GM21360 (cell line): Measurements from ENCODE around the gene CCDC138.

Experiments
- ATAC-seq: cut with Tn5 transposase; IDR thresholded peaks from one replicate; pipeline ENCODE4 v1.9.1; 2021; ENCODE audit warnings: mild to moderate bottlenecking, moderate library complexity; ENCODE audit not compliant: unreplicated experiment

Gene CCDC138

DNA sequence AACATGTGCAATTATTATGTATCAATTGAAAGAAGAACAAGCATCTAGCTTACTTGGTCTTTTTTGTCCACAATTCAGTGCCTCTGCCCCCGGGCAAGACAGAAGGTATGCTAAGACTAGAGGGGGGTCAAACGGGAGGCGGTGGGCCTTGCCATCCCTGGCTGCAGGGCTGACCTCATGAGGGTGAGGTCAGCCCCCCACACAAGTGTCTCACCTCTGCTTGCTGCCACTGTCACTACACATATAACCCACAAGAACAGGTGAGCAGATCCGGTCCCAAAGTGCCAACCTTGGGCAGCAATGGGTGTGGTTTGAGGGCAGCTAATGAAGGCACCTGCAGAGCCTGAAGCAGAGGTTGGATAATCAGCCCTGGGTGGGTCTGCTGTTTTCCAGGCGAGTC, 131.0 kb downstream of the CCDC138 start:
- ATAC-seq: no peak

DNA sequence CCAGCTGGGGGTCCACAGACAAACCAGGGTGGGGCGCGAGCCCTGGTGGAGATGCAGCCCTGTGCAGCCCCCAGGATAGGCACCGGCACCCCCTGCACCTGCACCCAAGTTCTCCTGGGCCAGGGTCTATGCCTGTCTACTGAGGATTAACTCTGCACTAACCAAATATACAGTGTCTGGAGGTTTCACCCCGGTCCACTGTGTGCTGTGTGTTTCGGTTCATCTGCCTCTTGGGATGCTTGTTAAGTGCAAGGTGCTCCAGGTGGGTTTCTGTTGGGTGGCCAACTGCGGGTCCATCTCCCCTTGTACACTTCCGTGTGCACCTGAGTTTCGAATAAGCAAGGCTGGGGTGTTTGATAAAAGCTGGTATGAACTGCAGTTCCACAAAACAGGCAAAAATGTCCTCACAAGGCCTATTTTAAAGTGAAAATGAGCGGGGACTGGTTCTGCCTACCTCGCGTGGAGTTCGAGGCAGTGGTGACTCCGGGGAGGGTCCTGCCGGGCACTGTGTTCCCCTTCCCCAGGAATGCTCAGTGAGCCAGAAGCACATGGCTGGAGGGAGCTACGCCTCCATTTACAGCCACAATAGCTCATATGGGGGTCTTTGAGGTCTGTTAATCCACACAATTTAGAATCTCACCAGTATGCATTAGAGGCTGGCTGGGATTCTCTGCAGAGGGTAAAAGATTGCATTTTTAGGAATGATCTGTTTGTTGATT, 131.7 kb downstream of the CCDC138 start:
- no peak for ATAC-seq

DNA sequence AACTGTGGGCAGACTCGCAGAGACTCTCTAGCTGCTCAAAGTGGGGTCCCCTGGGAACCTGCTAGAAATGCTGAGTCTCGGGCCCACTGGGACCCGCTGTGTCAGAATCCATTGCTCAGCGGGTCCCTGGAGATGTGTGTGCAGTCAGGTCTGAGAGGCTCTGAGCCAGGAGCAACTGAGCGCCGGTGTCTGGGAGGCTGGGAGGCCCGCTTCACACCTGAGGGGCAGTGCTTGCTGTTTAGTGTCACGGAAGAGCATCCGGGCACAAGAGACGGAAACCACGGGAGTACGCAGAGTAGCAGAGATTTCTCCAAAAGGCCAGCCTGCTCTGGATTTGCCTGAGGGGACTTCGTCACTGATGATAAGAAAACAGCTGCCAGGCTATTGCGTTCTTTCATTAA, 132.4 kb downstream of the CCDC138 start:
- no peak for ATAC-seq

DNA sequence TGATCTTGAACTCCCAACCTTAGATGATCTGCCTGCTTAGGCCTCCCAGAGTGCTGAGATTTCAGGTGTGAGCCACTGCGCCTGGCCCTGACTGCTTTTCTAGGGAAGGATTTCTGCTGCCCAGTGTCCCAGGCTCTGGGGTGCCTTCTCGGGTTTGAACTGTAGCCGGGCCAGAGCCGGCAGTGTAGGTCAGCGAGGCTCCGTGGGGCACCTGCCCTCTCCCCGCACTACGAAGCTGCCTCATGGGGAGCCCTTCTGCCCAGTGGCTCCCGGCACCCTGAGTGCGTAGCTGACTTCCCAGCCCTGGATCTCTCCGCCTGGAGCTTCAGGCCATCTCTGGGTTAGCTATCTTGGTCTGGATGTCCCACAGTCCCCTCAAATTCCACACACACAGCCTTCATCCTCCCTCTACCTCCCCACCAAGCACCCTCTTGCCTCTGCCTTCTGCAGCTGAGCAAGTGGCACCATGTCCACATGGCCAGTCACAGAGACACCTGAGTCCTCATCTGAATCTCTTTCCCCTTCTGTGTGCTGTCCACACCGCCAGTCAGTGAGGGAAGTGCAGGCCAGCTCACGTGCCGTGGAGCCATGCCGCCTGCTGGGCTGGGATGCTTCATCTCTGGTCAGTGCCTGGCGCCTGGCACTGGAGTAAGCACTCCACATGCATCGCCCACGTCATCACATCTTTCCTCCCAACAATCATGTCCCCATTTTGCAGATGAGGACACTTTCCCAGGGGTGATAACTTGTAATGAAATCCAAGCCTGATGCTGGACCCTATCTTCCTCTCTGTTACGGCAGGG, 133.2 kb downstream of the CCDC138 start:
- no peak for ATAC-seq

DNA sequence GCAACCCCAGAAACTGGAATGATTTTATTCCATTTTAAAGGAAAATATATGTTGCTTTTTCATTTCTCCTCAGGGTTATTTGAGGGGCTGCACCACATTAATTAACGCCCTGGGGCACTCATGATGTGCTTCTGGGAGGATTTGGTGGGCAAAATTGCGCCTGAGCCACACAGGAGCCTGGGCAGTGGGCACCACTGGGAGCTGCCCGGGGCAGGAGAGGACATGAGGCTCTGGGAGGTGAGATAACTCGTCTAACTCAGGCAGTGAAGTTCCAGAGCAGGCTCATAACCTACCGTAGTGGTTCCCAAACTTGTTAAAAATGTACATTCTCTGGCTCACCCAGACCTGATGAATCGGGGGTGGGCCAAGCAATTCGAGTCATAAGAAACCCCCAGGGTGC, 134.1 kb downstream of the CCDC138 start:
- ATAC-seq: no peak

DNA sequence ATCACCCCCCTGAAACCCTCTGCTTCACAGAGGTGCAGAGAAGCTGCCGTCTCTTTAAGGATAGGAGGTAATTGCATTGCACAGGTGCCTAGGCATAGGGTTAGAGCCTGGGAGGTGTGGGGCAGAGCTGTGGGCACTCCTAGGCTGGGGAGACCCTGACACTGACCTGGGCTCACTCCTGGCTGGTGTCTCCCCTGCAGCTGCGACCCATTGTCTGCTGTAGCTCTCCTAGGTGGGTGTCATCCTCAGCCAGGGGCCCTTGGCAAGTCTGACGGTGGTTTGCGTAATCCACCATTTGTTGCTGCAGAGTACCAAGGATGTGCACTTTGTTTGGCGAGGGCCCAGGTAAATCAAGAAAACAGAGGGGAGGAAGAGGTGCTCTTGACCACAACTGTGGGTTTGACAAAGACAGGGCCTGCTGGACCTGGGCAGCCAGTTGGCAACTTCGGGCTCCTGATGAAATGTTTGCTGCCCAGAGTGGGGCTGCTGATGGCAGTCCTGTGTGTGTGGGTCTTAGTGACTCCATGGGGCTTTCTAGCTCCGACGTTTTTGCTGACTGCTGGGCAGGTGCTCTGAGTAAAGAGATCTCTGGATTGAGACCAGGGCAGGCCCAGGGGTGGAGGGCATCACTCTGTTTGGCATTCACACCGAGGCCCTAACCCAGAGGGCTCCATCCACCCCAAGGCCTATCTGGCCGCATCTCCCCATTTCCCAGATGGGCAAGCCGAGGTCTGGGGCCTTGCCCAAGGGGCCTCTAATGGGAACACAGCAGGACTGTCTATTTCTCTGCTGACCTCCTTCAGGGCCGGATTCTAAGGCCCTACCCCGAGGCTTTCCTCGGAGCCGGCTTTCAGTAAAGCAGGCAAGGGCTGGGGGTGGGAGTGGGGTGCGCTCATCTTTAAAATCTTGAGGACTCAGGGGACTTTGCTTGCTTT, 134.8 kb downstream of the CCDC138 start:
- no peak for ATAC-seq

DNA sequence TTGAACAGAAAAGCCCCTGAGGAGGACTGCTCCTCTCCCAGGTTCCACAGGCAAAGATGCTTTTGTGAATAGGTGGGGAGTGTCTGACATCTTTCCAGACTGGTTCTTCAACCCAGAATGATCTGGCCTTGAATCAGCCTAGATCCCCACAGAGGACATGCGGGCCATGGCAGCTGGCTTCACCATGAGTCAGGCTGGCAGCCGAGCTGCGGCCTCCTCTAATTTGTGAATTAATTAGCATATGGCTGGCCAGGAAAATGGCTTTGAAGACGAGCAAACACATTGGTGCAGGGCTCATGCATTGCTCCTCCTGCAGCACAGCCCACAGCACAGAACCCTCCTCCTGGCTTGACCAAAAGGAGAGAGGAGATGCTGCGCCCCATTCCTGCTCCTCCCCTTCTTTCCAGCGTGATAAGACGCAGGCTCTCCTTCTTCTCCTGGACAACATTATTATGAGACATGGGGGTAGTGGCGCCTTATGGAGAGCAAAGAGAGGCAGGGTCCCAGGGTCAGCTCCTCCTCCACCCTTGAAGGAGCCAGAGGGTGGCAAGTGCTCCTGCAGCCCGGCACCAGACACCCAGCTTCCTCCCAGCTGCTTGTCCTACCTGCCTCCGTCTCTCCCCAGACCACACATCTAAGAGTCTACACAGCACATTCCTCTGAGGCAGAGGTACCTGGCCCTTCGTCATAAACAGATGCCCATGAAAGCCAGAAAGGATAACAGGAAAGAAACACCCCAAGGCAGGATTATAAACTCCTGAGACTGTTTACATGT, 135.8 kb downstream of the CCDC138 start:
- ATAC-seq: no peak

DNA sequence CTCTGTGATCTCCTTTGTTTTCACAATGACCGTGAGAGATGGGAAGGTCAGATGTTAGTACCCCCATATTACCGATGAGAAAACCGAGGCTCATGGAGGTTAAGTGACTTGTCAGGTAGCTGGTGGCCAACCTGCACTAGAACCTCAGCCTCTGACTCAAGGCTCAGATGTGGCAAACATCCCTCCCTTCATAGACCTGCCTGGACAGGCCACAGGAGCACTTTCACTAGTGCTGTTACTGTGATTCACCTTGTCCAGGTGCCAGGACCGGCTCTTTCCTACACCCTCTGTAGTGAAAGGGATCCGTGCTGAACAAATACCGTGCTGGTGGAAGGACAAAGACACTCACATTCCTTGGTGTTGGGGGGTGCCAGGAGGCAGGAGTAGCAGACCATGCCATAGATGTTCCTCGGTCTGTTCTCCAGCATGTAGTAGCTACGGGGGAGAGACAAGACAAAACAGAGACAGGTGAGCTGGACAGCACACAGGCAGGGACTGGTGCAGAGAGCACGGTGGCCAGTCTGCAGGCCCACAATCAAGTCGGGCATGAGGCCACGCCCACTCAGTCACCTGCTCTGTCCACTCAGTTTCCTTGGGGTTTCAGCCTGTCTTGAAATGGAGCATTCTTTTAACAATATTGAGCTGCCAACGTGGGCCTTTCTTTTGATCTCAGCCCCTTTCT, 136.6 kb downstream of the CCDC138 start:
- no peak for ATAC-seq

DNA sequence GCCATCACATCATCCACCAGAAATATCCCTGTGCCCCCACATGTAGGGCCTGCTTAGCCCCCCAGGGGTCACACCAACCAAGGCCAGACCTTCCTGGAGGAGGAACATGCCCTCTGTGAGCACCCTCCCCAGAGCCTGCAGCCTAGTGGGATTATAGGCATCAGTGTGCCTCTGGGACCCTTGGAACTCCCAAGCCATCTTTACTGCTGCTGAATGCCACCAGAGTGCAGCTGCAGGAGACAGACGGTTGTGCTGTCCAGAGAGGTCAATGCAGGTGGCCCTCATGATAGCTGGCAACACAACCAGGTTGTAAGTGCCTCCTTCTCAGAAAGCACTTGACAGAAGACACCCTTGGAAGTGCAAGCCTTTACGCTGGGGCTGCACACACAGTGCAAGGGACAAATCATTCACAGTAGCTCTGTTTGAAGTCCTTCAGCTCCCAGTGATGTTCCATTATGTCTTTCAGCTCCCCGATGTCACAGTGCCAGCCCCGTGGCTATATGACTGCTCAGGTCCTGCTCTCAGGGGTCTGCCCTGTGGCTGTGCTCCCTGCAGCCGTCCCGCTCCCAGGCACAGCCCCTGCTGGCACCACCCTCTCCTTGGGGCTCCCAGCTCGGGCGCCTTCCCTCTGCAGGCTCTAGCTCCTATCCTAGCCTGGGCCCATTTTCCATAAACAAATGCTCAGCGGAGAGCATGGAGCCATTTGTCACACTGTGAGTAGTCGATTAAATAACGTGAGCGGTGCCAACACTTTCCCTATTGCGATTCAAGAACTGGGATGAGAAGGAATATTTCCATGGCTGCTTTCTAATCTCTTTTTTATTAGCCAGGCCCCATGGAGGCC, 137.4 kb downstream of the CCDC138 start:
- no peak for ATAC-seq

DNA sequence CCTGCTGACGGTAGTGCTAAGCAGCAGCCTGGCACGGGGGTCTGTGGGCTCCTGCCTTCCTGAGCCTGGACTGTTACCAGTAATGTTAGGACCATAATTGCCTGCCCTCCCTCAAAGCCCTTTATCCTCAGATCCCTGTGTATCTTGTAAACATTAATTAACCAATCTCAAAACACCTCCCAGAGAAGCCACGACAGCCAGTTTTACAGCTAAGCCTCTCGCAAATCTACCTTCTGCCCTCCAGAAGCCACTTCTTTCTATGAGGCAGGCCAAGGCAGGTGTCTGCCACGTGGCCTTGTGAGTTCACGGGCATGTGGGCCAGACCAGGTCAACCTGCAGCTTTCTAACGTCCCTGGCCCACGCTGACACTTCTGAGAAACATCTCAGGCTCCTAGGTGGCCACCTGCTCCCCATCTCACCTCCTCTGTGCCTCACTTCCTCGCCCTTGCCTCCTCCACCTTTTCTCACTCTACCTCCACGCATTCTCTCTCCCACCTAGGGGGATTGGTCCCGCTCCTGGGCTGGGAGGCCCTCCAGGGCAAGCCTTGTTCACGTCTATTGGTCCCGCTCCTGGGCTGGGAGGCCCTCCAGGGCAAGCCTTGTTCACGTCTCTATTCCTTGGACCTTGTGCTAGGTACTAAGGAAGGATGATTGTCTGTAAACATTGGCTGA, 138.1 kb downstream of the CCDC138 start:
- ATAC-seq: no peak

DNA sequence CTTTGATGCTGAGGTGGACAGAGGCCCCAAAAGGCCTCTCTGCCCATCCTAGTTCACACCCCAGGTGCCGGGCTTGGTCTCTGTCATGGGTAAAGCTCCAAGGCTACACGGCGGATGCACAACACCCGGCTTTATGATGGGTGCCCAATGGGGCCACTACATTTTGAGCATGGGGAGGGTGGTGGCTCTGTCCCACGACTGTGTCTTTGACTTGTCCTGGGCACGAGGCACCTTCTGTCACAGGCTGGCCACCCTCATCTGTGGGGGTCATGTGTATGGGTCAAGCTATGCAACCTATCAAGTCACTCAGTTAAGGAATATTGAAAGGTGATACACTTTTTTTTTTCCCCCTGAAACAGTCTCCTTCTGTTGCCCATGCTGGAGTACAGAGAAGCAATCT, 138.7 kb downstream of the CCDC138 start:
- no peak for ATAC-seq

DNA sequence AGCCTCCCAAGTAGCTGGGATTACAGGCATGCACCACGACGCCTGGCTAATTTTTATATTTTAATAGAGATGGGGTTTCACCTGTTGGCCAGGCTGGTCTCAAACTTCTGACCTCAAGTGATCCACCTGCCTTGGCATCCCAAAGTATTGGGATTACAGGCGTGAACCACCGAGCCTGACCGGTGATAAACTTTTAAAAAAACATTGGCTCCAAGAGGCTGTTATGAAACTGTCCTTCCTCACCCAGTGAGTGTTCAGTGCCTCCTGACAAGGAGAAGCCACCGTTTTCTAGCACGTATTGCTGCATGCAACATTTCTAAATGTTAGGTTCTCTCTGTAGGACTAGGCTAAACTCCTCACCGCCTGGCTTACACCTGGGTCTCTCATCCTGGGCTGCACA, 139.2 kb downstream of the CCDC138 start:
- ATAC-seq: no peak
